ENCODE data around the gene SMARCA4.

Gene SMARCA4

GRCh38 chr19:11105014-11105636 is 144.3 kb downstream of the SMARCA4 start:
- Histone ChIP-seq H3K4me2 (ENCODE audit: low read depth, low read length, poor library complexity, severe bottlenecking) (no peak overlapping the region), H3K4me3 (ENCODE audit: low read length, poor library complexity, severe bottlenecking) (no peak overlapping the region), H4K20me1 (ENCODE audit: insufficient read depth, low read length, poor library complexity, severe bottlenecking) (peaks cover 59% of the 10 kb centered on the region), H2AFZ (ENCODE audit: low read length) (no peak overlapping the region), H3K9me2 (replicated peaks; ENCODE audit: low read depth, low read length) (no peaks in the 10 kb centered on the region), H3K4me1 (ENCODE audit: insufficient read depth, low read length, poor library complexity, severe bottlenecking) (no peaks in the 10 kb centered on the region), H3K36me3 (ENCODE audit: insufficient read depth, low read length) (peaks cover 94% of the 10 kb centered on the region), H3K79me2 (ENCODE audit: insufficient read depth, low read length) (peaks cover 55% of the 10 kb centered on the region), H3K9me3 (ENCODE audit: insufficient read depth, low read depth, low read length) (no peaks in the 10 kb centered on the region), H3K9ac (ENCODE audit: low read depth, low read length, poor library complexity, severe bottlenecking) (no peak overlapping the region), H3K27me3 (ENCODE audit: insufficient read depth, low read length, poor library complexity, severe bottlenecking) (no peaks in the 10 kb centered on the region), H3F3A (ENCODE audit: low read depth) (no peaks in the 10 kb centered on the region)
- TF ChIP-seq EZH2phosphoT487 (IDR thresholded peaks at IDR 0.05; ENCODE audit: borderline replicate concordance) = no peak
- TF ChIP-seq, protein P1, sequence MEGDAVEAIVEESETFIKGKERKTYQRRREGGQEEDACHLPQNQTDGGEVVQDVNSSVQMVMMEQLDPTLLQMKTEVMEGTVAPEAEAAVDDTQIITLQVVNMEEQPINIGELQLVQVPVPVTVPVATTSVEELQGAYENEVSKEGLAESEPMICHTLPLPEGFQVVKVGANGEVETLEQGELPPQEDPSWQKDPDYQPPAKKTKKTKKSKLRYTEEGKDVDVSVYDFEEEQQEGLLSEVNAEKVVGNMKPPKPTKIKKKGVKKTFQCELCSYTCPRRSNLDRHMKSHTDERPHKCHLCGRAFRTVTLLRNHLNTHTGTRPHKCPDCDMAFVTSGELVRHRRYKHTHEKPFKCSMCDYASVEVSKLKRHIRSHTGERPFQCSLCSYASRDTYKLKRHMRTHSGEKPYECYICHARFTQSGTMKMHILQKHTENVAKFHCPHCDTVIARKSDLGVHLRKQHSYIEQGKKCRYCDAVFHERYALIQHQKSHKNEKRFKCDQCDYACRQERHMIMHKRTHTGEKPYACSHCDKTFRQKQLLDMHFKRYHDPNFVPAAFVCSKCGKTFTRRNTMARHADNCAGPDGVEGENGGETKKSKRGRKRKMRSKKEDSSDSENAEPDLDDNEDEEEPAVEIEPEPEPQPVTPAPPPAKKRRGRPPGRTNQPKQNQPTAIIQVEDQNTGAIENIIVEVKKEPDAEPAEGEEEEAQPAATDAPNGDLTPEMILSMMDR (conservative IDR thresholded peaks at IDR 0.05; ENCODE audit: low read length) = no peak

DNA sequence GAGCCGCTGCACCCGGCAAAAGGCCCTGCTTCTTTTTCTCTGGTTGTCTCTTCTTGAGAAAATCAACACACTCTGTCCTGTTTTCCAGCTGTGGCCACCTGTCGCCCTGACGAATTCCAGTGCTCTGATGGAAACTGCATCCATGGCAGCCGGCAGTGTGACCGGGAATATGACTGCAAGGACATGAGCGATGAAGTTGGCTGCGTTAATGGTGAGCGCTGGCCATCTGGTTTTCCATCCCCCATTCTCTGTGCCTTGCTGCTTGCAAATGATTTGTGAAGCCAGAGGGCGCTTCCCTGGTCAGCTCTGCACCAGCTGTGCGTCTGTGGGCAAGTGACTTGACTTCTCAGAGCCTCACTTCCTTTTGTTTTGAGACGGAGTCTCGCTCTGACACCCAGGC is 145.6 kb downstream of the SMARCA4 start:
- Histone ChIP-seq H3K9me3 (ENCODE audit: insufficient read depth, low read depth, low read length) (no peaks in the 10 kb centered on the region), H4K20me1 (ENCODE audit: insufficient read depth, low read length, poor library complexity, severe bottlenecking) (peaks cover 56% of the 10 kb centered on the region), H3F3A (ENCODE audit: low read depth) (no peaks in the 10 kb centered on the region), H3K9ac (ENCODE audit: low read depth, low read length, poor library complexity, severe bottlenecking) (no peak overlapping the region), H3K36me3 (ENCODE audit: insufficient read depth, low read length) (peaks cover 96% of the 10 kb centered on the region), H3K4me3 (ENCODE audit: low read length, poor library complexity, severe bottlenecking) (no peak overlapping the region), H3K4me2 (ENCODE audit: low read depth, low read length, poor library complexity, severe bottlenecking) (no peak overlapping the region), H3K9me2 (replicated peaks; ENCODE audit: low read depth, low read length) (no peaks in the 10 kb centered on the region), H2AFZ (ENCODE audit: low read length) (no peak overlapping the region), H3K4me1 (ENCODE audit: insufficient read depth, low read length, poor library complexity, severe bottlenecking) (no peaks in the 10 kb centered on the region), H3K79me2 (ENCODE audit: insufficient read depth, low read length) (peaks cover 43% of the 10 kb centered on the region; the same call in 1 of the 2 replicates), H3K27me3 (ENCODE audit: insufficient read depth, low read length, poor library complexity, severe bottlenecking) (no peaks in the 10 kb centered on the region)
- TF ChIP-seq, protein P1 (conservative IDR thresholded peaks at IDR 0.05; ENCODE audit: low read length) = no peak
- TF ChIP-seq EZH2phosphoT487 (IDR thresholded peaks at IDR 0.05; ENCODE audit: borderline replicate concordance) = no peak

DNA sequence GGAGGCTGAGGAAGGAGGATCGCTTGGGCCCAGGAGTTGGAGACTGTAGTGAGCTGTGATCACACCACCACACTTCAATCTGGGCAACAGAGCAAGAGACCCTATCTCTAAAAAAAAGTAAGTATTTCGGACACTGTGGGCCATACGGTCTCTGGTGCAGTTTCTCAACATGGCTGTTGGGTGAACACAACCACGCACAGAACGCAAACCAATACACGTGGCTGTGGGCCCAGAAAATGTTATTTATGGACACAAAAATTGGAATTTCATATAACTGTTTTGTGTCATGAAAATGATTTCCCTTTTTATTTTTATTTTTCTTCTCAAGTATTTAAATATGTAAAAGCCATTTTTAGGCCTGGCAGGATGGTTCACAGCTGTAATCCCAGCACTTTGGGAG is 147.9 kb downstream of the SMARCA4 start:
- Histone ChIP-seq H3K9me2 (replicated peaks; ENCODE audit: low read depth, low read length) (no peaks in the 10 kb centered on the region), H3K4me2 (ENCODE audit: low read depth, low read length, poor library complexity, severe bottlenecking) (no peak overlapping the region), H3K9me3 (ENCODE audit: insufficient read depth, low read depth, low read length) (no peaks in the 10 kb centered on the region), H3K4me1 (ENCODE audit: insufficient read depth, low read length, poor library complexity, severe bottlenecking) (no peaks in the 10 kb centered on the region), H3K9ac (ENCODE audit: low read depth, low read length, poor library complexity, severe bottlenecking) (no peak overlapping the region), H4K20me1 (ENCODE audit: insufficient read depth, low read length, poor library complexity, severe bottlenecking) (peaks cover 49% of the 10 kb centered on the region), H3K79me2 (ENCODE audit: insufficient read depth, low read length) (peaks cover 25% of the 10 kb centered on the region; the same call in 1 of the 2 replicates), H3K36me3 (ENCODE audit: insufficient read depth, low read length) (peaks cover 95% of the 10 kb centered on the region; the same call in 1 of the 2 replicates), H3K4me3 (ENCODE audit: low read length, poor library complexity, severe bottlenecking) (no peak overlapping the region), H2AFZ (ENCODE audit: low read length) (no peak overlapping the region), H3K27me3 (ENCODE audit: insufficient read depth, low read length, poor library complexity, severe bottlenecking) (no peaks in the 10 kb centered on the region), H3F3A (ENCODE audit: low read depth) (no peaks in the 10 kb centered on the region)
- TF ChIP-seq EZH2phosphoT487 (IDR thresholded peaks at IDR 0.05; ENCODE audit: borderline replicate concordance) = no peak
- TF ChIP-seq, protein P1 (conservative IDR thresholded peaks at IDR 0.05; ENCODE audit: low read length) = no peak

Data from Loucy (cell line).